ENCODE data around the gene TRDN. TPM values are rescaled to one million over a fixed set of nuclear protein-coding genes. Genes with fewer than 3 reads are reported as not detected.

TRDN gene
- total RNA-seq, 4 donors from 2014 or later = not detected

GRCh38 chr6:123635144-123635543 is 1.6 kb downstream of the TRDN start:
- no peaks in the 10 kb centered on the region for H3K9me3 ChIP-seq
- H3K4me1 ChIP-seq = no peaks in the 10 kb centered on the region
- H3K27ac ChIP-seq = no peak overlapping the region
- H3K4me3 ChIP-seq (replicated peaks in 1 of 3) = no peak overlapping the region
- no peak for DNase-seq
- WGBS, 2 donors = 72 to 86% methylated on average over 1 of the region's 1 CpG
- TF ChIP-seq POLR2A (IDR thresholded peaks at IDR 0.05) = no peak
- TF ChIP-seq, protein P1, sequence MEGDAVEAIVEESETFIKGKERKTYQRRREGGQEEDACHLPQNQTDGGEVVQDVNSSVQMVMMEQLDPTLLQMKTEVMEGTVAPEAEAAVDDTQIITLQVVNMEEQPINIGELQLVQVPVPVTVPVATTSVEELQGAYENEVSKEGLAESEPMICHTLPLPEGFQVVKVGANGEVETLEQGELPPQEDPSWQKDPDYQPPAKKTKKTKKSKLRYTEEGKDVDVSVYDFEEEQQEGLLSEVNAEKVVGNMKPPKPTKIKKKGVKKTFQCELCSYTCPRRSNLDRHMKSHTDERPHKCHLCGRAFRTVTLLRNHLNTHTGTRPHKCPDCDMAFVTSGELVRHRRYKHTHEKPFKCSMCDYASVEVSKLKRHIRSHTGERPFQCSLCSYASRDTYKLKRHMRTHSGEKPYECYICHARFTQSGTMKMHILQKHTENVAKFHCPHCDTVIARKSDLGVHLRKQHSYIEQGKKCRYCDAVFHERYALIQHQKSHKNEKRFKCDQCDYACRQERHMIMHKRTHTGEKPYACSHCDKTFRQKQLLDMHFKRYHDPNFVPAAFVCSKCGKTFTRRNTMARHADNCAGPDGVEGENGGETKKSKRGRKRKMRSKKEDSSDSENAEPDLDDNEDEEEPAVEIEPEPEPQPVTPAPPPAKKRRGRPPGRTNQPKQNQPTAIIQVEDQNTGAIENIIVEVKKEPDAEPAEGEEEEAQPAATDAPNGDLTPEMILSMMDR (IDR thresholded peaks at IDR 0.05) = no peak
- no peaks in the 10 kb centered on the region for H3K36me3 ChIP-seq
- intact Hi-C loops (cut with DNase I) = no loop called here
- no peaks in the 10 kb centered on the region for H3K27me3 ChIP-seq

DNA sequence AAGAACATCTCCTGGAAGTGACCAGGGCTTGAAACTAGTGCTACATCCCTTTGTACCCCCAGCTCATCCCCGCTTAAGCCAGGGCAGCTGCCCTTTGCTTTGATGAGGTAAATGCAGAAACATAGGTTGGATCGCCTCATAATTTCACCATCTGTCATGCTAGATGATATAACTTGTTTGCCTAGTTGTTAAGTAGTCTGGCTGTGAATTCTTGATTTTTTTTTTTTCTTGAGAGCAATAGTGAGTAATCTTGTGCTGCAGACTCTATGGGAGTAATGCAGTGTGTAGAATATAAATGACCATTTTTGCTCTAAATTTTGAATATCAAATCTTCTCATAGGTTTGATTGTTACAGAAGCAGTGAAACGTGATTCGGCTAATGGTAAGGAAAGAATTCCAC is 4.1 kb downstream of the TRDN start:
- DNase-seq = no peak
- intact Hi-C loops (cut with DNase I) = no loop called here
- WGBS, 2 donors = 95 to 96% methylated on average over 4 of the region's 4 CpGs
- TF ChIP-seq, protein P1 (IDR thresholded peaks at IDR 0.05) = no peak
- no peak for TF ChIP-seq POLR2A (IDR thresholded peaks at IDR 0.05)
- Histone ChIP-seq H3K4me3 (replicated peaks in 1 of 3) (no peak overlapping the region), H3K36me3 (no peaks in the 10 kb centered on the region), H3K9me3 (no peaks in the 10 kb centered on the region), H3K27me3 (no peaks in the 10 kb centered on the region), H3K4me1 (no peaks in the 10 kb centered on the region), H3K27ac (no peak overlapping the region)

DNA sequence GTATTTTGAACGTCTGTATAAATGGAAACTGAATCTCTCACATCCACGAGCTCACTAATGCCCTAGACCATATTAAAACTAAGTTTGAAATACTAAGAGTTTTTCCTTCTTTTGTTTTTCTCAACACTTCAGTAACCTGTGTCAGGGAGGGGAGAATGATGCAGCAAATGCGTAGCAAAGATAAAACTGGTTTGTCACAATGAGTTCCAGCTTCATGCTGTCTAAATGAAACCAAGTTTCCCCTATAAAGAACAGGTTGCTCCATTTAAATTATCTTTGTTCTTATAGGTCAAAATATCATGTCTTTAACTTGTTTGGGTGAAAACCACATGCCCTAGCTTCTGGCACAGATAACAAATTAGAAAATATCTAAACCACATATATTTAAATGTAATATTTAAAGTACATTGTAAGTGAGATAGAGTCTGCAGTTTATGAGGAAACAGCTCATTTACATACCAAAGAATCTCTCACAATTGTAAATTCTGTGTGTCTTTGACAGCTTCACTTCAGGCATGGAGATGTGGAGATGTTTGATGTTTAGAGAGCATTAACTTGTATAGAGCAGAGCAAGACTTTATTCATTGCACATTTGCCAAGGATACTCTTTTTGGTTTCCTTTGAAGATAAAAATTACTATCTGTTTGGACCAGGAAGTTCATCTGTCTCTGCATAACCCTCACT is 7.3 kb downstream of the TRDN start:
- no peak for TF ChIP-seq POLR2A (IDR thresholded peaks at IDR 0.05)
- TF ChIP-seq, protein P1 (IDR thresholded peaks at IDR 0.05) = no peak
- intact Hi-C loops (cut with DNase I) = no loop called here
- DNase-seq = no peak
- no peaks in the 10 kb centered on the region for H3K9me3 ChIP-seq
- no peaks in the 10 kb centered on the region for H3K27me3 ChIP-seq
- H3K4me3 ChIP-seq (replicated peaks in 1 of 3) = no peak overlapping the region
- H3K4me1 ChIP-seq = no peaks in the 10 kb centered on the region
- WGBS, 2 donors = 65 to 81% methylated on average over 3 of the region's 3 CpGs
- no peak overlapping the region for H3K27ac ChIP-seq
- no peaks in the 10 kb centered on the region for H3K36me3 ChIP-seq

- Histone ChIP-seq H3K9me3 (no peaks in the 10 kb centered on the region), H3K4me1 (no peaks in the 10 kb centered on the region), H3K36me3 (no peaks in the 10 kb centered on the region), H3K27ac (no peak overlapping the region), H3K27me3 (no peaks in the 10 kb centered on the region), H3K4me3 (replicated peaks in 1 of 3) (no peak overlapping the region)
- TF ChIP-seq POLR2A (IDR thresholded peaks at IDR 0.05) = no peak
- TF ChIP-seq, protein P1 (IDR thresholded peaks at IDR 0.05) = no peak
- intact Hi-C loops (cut with DNase I) = no loop called here
- 94 to 98% methylated on average over 1 of the region's 1 CpG for WGBS, 2 donors
- DNase-seq = no peak
Observed at GRCh38 chr6:123625696-123626095, 11.1 kb downstream of the TRDN start.

DNA sequence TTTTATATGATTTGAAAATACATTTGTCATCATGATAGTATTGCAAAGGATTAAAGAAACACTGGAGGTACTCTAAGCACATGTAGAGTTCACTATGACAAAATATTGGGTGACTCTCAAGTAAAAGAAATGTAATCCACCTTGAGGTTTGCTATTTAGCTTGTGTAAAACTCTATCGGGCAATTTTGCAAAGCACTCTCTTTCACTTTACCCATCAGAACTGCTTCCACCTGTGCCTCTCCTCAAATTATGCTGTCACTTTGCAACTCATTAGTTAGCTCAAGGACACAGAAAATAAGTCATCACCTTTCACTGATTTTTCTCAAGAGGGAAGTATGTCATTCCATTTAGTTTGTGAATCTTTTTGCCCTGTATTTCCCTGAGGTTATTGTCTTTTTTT is 14.0 kb downstream of the TRDN start:
- H3K9me3 ChIP-seq = no peaks in the 10 kb centered on the region
- TF ChIP-seq, protein P1 (IDR thresholded peaks at IDR 0.05) = no peak
- TF ChIP-seq POLR2A (IDR thresholded peaks at IDR 0.05) = no peak
- WGBS, 2 donors = 89 to 96% methylated on average over 1 of the region's 1 CpG
- H3K4me3 ChIP-seq (replicated peaks in 1 of 3) = no peak overlapping the region
- H3K27me3 ChIP-seq = no peaks in the 10 kb centered on the region
- no peak for DNase-seq
- no peaks in the 10 kb centered on the region for H3K36me3 ChIP-seq
- no peaks in the 10 kb centered on the region for H3K4me1 ChIP-seq
- no peak overlapping the region for H3K27ac ChIP-seq
- intact Hi-C loops (cut with DNase I) = no loop called here
